NOMO-1 (cell line): ENCODE data around the gene REM1.

ENCODE experiments used
- DNase-seq, 2 experiments: peaks; one replicate each; lab custom pipeline; 2025; ENCODE audit not compliant: unreplicated experiment in 2 of 2; lab: John Stamatoyannopoulos, UW

Gene REM1

DNA sequence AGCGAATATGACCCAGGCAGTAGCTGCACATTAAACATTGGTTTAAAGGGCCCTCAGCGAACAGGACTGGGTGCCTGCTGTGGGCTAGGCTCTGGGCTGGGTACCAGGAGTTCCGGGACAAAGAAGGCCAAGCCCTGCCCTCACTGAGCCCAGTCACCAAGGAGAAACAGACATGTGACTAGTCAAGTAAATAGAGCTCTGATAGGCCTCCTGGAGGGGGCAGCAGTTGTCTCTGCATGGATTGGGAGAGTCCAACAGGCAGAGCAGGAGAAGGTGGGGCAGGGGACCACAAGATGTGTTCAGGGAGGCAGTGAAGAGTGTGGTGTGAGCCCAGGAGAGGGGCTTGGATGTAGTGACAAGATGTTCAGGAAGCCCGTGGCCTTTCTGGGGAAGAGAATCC lies 42.3 kb downstream of the REM1 start:
- no peak for DNase-seq

GRCh38 chr20:31521267-31521666 lies 46.2 kb downstream of the REM1 start:
- peak in 1 of 2 experiments; percentile 49 for DNase-seq

- no peak for DNase-seq
Measured at GRCh38 chr20:31522731-31523130, 47.6 kb downstream of the REM1 start.

DNA sequence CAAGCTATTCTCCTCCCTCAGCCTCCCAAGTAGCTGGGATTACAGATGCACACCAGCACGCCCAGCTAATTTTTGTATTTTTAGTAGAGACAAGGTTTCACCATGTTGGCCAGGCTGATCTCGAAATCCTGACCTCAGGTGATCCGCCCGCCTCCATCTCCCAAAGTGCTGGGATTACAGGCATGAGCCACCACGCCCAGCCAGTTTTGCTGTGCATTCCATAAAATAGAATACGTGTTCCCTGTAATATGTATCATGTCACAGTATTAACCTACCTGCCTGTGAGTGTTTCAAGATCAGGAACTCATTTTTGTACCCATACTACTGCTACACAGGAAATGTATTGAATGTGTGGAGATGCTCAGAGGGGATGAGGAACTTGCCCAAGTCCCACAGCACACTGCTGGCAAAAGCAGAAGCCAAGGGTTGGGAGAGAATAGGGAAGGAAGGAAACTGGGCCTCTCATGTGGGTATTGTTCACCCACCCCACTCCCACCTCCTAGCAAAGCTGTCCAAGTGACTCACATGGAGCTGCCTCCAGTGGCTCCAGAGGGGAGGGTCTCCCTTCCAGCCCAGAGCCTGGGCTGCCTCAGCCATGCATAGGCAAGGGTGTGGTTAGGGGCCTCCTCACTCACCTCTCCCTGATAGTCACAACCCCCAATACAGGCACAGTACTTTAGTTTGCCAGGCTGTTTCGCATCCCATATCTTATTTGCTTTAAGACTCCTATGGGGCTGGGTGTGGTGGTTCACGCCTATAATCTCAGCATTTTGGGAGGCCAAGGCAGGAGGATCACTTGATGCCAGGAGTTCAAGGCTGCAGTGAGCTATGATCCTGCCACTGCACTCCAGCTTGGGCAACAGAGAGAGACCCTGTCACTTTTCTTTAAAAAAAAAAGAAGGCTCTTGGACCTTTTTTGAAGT lies 48.5 kb downstream of the REM1 start:
- DNase-seq = peak; percentile 87 to 89

DNA sequence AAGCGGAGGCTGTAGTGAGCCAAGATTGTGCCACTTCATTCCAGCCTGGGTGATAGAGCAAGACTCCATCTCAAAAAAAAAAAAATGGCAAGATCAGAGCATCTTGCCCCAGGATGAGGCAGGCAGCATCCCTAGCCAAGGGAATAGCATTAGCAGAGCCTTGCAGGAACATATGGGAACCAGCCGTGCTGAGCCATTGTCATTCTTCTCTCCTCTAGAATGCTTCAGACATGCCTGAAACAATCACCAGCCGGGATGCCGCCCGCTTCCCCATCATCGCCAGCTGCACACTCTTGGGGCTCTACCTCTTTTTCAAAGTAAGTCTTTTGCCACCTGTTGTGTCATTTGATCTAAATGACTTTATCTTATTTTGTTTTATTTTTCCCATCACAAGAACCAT lies 52.2 kb downstream of the REM1 start:
- no peak for DNase-seq
